AG04450 (cell line): Measurements from ENCODE around the gene TUBB6. TPM values are rescaled to one million over a fixed set of nuclear protein-coding genes. Genes with fewer than 3 reads are reported as not detected.

Source experiments
- CTCF ChIA-PET: fragments of 300-600, 350-600 bp; formaldehyde crosslinking; extraction: SDS; loops from one replicate; lab custom pipeline; 2022; ENCODE audit warnings: antibody characterized with exemption, inconsistent platforms; lab: Charles Lee
- POLR2A ChIA-PET: fragments of 350-600 bp; formaldehyde crosslinking; extraction: SDS; loops from one replicate; lab custom pipeline; 2021; ENCODE audit warnings: antibody characterized with exemption, inconsistent platforms; lab: Yijun Ruan, JAX
- DNase-seq: peaks from one replicate; pipeline ENCODE4 v3.0.0-alpha.2; 2011; ENCODE audit warnings: low read depth, low spot score
- H3K27ac ChIP-seq: one replicate; pipeline ENCODE4 v1.5.1; 2012; ENCODE audit warnings: low read depth, low read length, control low read depth
- H3K27me3 ChIP-seq: one replicate; pipeline ENCODE4 v1.6.0; 2012; ENCODE audit warnings: low read length; ENCODE audit not compliant: control insufficient read depth, insufficient read depth
- H3K4me3 ChIP-seq: 2 replicates; pipeline ENCODE4 v1.5.1; 2011; ENCODE audit warnings: mild to moderate bottlenecking, low read depth, low read length, control low read depth
- H3K9me3 ChIP-seq: 2 replicates; pipeline ENCODE4 v1.5.1; 2012; ENCODE audit warnings: low read length; ENCODE audit not compliant: control insufficient read depth, insufficient read depth
- polyA plus RNA-seq: library from polyadenylated mRNA; depleted of rRNA; stranded (reverse); fragments of >200 nt; gene quantifications from 2 replicates; pipeline ENCODE4 v1.2.3, GENCODE V29; 2011
- TF ChIP-seq, protein P1 (sequence below): IDR thresholded peaks from 2 replicates; pipeline ENCODE4 v1.5.1; 2011; ENCODE audit warnings: low read depth, low read length, control low read depth, inconsistent platforms

TUBB6 gene
- polyA plus RNA-seq, 1 experiment, result 398 TPM

GRCh38 chr18:12295389-12296086 is 12.5 kb upstream of the TUBB6 start:
- Histone ChIP-seq H3K9me3 (peaks cover 5% of the 10 kb centered on the region; the same call in 1 of the 2 replicates), H3K27me3 (peaks cover 3% of the 10 kb centered on the region), H3K27ac (no peak overlapping the region), H3K4me3 (no peak overlapping the region)
- POLR2A ChIA-PET, result interaction anchor here (1.0 kb wide), 1 partner anchor 12 kb away, joined by 4 read pairs; the partner anchor contains the start of gene TUBB6
- TF ChIP-seq, protein P1, sequence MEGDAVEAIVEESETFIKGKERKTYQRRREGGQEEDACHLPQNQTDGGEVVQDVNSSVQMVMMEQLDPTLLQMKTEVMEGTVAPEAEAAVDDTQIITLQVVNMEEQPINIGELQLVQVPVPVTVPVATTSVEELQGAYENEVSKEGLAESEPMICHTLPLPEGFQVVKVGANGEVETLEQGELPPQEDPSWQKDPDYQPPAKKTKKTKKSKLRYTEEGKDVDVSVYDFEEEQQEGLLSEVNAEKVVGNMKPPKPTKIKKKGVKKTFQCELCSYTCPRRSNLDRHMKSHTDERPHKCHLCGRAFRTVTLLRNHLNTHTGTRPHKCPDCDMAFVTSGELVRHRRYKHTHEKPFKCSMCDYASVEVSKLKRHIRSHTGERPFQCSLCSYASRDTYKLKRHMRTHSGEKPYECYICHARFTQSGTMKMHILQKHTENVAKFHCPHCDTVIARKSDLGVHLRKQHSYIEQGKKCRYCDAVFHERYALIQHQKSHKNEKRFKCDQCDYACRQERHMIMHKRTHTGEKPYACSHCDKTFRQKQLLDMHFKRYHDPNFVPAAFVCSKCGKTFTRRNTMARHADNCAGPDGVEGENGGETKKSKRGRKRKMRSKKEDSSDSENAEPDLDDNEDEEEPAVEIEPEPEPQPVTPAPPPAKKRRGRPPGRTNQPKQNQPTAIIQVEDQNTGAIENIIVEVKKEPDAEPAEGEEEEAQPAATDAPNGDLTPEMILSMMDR, result no peak
- DNase-seq, result no peak
- CTCF ChIA-PET, result no interaction called here

- Histone ChIP-seq H3K4me3 (no peak overlapping the region), H3K27me3 (peaks cover 3% of the 10 kb centered on the region), H3K9me3 (peaks cover 5% of the 10 kb centered on the region; the same call in 1 of the 2 replicates), H3K27ac (no peak overlapping the region)
- POLR2A ChIA-PET, result interaction anchor here (1.0 kb wide), 1 partner anchor 12 kb away, joined by 4 read pairs; the partner anchor contains the start of gene TUBB6
- CTCF ChIA-PET, result no interaction called here
- no peak for DNase-seq
- TF ChIP-seq, protein P1, result no peak
Observed at GRCh38 chr18:12296087-12296403, 12.0 kb upstream of the TUBB6 start.

GRCh38 chr18:12296457-12296856 is 11.6 kb upstream of the TUBB6 start:
- TF ChIP-seq, protein P1, result no peak
- Histone ChIP-seq H3K4me3 (no peak overlapping the region), H3K9me3 (peaks cover 5% of the 10 kb centered on the region; the same call in 1 of the 2 replicates), H3K27ac (no peak overlapping the region), H3K27me3 (peaks cover 3% of the 10 kb centered on the region)
- POLR2A ChIA-PET, result no interaction called here
- CTCF ChIA-PET, result no interaction called here
- no peak for DNase-seq

GRCh38 chr18:12299862-12300261 is 8.2 kb upstream of the TUBB6 start:
- ChIA-PET CTCF (interaction anchor here (1.9 kb wide), 1 partner anchor 28 kb away, joined by 8 read pairs; no protein-coding TSS in a partner anchor), POLR2A (no interaction called here)
- peaks cover 5% of the 10 kb centered on the region; the same call in 1 of the 2 replicates for H3K9me3 ChIP-seq
- DNase-seq, result no peak
- H3K4me3 ChIP-seq, result no peak overlapping the region
- H3K27me3 ChIP-seq, result peaks cover 3% of the 10 kb centered on the region
- H3K27ac ChIP-seq, result no peak overlapping the region
- TF ChIP-seq, protein P1, result no peak
